HG02852 (cell line): Measurements from ENCODE around the gene SYCE1L.
"Not testable (repeated sequence)": the region's sequence is repeated elsewhere in the genome, so short reads cannot be mapped to it uniquely, and the experiment has no call there.

Experiments used
- ATAC-seq: cut with Tn5 transposase; IDR thresholded peaks from one replicate; pipeline ENCODE4 v1.9.1; 2021; ENCODE audit warnings: mild to moderate bottlenecking, moderate library complexity; ENCODE audit not compliant: unreplicated experiment

SYCE1L gene

DNA sequence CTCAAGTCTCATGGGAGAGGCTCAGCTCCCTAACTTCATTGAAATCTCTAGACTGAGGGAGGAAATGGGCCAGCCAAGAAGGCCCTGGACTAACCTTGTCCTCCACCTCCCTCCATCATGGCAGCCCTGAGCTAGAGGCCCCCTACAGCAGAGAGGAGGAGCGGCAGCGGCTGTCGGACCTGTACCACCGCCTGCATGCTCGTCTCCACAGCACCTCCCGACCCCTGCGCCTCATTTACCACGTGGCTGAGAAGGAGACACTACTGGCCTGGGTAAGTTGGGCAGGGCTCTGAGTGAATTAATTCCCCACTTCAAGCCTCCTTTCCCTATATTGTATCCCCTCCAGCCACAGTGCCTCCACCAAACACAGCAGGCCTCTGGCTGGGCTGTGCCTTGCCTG, 3.8 kb upstream of the SYCE1L start:
- no peak for ATAC-seq

DNA sequence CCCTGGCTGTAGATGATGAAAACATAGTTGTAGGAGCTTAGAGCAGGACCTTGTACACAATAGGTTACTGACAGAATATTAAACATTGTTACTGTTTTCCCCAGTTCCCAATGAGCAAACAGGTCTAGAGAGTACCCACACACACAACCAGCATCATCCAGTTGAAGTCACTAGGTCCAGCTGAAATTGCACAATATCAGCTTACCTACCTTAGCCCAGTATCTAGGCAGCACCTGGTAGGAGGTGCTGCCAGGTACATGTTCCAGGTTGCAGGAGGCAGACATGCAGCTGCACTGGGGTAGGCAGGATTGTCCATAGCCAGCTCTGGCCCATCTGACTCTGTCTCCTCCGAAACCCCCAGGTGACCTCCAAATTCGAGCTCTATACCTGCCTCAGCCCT, 1.5 kb upstream of the SYCE1L start:
- ATAC-seq, result no peak

DNA sequence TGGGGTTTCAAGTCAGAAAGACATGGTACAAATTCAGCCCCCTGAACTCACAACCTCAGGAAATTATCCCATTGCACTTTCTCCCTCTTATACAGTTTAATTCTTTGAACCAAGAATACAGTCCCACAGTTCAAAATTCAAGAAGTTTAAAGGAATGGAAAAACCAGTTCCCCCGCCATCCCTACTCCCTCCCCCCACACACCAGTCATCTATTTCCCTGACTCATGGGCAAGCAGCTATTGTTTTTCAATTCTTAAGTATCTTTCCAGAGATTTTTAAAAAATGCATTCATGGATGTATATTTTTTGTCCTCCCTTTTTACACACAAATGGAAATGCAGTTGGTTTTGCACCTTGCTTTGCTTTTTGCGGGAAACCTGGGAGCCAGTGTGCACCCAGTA, 7.3 kb downstream of the SYCE1L start:
- ATAC-seq, result no peak

DNA sequence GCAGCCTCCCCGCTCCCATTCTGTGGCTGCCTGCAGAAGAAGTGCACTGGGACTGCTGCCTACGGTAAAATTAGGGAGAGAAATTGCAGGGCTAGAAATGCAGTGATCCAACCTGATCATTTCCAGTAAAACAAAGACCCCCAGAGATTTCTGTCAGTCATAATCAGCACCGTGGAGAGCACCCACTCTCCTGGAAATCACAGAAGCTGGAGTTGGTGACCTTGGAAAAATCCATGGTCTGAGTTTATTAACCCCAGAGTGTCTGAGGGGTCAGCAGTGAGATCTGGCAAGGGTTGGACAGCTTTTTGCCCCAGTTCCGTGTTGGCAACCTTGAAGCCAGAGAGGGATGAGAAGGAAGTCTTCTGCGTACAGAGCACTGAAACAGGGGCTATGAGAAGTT, 7.8 kb downstream of the SYCE1L start:
- ATAC-seq, result no peak

DNA sequence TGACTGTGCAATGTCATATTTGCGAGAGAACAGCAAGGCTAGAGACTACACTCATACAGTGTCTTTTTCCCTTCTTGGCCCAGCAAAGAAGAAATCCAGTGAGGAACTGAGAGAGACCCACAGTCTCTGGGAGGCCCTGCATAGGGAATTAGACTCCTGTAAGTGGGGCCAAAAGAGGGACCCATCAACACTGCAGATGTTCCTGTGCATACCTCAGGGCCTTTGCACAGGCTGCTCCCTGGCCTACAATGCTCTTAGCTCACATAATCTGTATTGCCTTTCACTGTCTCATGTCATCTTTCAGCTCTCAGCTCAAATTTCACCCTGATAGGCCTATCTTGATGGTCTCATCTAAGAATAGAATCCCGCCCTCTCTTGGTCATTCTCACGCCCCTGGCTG, 9.2 kb downstream of the SYCE1L start:
- ATAC-seq, result no peak

DNA sequence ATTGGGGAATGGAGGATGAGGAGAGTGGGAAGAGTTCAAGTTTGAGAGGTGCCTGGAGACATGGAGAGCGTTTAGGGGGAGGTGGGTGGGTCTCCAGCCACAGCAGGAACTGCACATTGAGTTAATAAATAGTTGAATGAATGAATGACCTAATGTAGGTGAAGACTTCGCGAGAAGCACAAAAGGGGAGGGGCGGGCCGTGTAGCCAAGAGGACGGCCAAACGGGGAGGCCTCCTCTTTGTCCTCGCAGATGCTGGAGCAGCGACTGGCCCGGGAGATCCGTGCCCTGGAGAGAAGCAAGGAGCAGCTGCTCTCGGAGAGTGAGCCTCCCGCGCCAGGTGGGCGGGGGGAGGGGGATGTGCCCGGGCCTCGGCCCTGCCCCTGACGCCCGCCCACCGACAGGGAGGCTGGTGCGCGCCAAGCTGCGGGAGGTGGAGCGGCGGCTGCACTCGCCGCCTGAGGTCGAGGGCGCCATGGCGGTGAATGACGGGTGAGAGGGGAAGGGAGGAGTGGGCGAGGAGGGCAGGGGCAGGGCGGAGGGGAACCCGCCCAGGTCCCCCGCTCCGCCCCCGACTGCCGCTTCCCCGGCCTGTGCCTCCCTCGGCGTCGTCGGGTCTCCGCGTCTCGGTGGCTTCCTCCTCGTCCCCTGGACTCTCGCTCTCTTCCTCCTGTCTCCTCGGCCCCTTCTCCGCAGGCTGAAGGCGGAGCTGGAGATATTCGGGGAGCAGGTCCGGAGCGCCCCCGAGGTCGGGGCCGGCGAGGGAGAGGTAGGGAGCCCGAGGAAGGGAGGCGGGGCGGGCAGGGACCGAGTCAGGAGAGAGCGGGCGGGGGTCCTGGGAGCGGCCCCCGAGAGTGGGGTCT, 12.9 kb downstream of the SYCE1L start:
- peak; percentile 64 for ATAC-seq

DNA sequence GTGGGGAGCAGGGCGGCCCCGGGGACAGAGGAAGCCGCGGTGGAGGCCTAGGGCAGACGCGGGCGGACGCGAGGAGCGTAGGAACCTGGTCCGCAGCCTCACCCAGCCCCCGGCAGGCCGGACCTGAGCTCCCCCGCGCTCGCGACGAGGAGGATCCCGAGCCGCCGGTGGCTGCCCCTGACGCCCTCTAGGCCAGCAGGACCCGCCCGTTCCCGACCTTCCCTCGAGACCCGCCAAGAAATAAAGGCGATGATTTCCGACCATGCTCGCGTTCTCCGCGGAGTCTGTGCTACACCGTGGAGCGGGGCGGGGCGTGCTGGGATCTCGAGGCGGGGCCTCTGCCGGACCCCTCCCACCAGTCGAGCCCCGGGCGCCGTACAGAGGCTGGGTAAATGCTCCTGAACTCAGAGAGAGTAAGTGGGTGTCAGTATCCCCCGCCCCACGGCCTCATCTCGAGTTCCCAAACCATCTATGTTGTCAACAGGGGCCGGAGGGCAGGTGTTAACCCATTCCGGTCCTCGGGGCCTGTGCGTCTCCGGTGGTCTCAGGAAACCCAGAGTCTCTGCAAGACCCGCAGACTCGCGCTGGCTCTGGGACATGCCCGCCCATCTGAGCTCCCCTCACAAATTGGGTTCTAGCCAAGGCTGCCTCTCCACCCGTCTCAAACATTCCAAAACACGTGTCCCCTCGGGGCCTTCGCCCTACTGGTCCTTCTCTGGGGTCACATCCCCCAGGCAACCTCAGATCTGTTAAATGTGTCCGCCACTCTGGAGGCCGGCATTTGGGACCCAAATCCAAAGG, 13.7 kb downstream of the SYCE1L start:
- peak; percentile 77 for ATAC-seq

DNA sequence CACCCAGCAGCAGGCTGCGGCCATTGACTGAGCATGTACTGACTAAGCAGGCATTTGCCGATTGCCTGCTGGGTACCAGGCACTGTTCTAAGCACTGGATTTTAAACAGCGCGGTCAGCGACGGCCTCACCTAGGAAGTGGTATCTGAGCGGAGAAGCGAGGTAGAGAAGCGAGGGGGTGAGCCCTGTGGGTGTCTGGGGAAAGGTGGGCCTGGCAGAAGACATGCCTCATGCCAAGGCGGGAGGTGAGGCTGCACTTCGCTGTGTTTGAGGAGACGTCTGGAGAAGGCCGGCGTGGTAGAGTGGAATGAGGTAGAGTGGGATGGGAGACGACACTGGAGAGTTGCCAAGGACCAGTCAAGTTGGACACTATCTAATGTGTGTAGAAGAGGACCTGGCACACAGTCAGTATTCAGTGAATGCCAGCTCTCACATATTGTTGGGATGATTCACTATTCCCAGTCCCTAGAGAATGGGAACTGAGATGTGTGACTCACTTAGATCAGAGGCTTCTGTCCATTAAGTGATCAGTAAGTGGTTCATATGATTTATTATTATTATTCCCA, 14.4 kb downstream of the SYCE1L start:
- ATAC-seq, result no peak

DNA sequence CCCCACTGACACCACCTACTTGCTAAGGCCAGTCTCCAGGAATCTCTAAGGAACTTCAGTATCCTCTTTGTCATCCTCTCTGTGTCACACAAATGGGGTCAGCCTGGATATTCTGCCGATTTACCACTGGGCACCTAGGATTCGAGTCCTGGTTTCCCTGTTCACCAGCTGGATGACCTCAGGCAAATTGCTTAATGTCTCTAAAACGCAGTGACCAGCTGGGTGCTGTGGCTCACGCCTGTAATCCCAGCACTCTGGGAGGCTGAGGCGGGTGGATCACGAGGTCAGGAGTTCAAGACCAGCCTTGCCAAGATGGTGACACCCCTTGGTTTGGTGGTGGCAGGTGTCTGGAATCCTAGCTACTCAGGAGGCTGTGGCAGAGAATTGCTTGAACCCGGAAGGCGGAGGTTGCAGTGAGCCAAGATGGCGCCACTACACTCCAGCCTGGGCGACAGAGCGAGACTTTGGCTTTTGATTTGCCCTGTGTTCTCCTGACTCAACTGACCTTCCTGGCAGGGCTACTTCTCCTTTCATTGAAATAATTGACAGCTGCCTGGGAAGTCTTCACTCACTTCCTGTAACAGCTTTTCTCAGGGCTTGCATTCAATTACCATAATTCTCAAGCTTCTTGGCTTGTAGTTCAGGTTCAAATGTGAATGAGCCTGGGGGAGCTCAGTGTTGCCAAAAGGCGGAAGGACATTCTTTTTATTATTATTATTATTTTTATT, 15.4 kb downstream of the SYCE1L start:
- no peak for ATAC-seq

DNA sequence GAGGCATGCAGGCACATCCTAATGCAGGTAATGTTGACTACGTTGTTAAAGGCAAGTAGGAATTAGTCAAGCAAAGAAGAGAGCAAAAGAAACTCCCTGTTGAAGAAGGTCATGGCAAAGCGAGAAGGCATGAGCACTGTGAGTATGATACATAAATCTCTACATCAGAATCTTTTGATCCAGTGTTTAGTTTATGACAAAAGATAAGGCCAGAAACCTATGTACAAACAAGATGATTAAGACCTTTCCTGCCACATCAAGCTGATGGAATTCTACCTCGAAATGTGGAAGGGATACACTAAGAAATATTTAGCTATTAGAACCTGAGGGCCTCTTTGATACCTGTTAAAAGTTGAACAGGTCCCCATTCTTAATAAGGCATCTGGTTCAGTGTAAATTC, 20.2 kb downstream of the SYCE1L start:
- ATAC-seq, result no peak

DNA sequence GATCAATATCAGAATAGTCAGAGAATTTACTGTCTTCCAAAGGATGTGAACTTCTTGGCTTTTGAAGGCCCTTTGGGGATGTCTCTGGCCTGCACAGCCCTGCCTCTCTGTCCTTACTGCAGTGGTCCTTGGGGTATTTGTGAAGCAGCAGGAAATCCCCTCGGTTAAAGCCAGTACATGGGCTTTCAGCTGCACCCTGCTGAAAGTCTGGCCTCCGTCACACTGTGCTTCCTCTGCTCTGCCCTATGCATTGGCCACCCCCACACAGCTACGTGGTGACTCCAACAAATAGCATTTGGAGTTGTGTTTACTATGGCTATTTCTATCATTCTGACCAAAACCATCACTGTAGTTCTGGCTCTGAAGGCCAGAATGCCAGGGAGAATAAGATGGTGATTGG, 21.2 kb downstream of the SYCE1L start:
- ATAC-seq, result peak; percentile 88

DNA sequence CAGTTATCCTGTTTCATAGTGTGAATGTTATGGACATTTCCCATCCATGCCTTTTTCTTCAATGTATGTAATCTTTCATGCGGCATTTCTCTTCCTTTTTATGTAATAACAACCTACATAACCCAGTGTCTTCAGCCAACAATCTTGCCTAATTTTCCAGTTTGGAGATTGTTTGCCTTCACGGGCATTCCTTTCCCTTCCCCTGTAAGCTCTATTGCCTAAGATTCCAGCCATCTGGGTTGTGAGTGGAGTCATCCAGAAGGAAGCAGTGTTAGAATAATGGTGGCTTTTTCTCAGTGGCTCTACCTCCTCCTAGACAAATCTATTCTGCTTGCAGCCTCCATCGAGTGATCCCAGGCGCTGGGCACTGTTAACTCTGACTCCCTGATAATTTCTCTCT, 22.3 kb downstream of the SYCE1L start:
- ATAC-seq, result no peak

DNA sequence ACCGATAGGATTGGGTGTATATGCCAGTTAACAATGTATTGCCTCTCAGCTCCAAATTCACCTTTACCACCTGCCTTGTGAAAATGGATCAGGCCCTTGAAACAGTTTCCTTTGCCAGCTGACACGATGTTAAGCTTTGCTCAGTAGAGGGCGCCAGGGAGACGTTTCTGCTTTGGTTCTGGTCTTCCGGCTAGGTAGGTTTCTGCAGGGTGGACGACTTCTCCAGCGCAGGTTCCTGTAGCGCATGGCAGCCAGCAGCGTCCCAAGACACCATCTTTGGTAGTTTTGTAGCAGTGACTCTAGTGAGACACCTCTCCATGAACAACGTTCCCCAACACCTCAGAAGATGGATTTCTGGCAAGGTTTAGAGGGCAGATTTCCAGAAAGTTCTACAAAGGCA, 24.0 kb downstream of the SYCE1L start:
- ATAC-seq, result no peak

DNA sequence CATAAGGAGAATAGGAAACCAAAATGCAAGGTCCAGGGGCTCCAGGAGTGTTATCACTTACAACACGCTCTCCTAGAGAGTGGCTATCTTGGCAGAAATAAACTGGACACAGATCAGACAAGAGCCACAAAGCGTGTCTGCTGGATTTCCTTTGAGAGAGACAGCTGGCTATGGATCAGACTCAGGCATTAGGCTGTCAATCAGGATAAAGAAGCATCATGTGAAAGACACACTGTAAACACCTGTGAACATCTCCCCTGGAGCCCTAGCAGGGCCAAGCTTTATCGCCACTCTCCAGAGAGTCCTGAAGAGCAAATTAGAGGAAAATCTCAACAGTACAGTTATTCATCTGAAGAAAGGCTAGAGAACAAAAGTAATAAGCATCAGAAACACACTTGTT, 26.0 kb downstream of the SYCE1L start:
- ATAC-seq, result no peak

DNA sequence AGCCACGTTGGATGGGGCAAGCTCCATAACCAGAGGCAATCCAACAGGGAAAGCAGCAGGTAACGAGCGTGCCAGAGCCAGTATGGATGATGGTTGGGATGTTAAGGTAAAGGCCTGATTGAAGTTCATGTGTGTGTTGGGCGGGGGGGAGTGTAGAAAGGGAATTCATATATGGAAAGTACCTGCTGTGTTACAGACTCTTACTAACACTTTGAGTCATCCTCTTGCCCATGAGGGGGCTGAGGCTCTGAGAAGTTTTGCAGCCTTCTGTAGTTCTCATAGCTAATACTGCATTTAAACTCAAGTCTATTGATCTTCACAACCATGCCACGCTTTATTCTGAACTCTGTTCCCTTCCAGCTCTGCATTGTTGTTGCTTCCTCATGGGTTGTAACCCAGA, 28.5 kb downstream of the SYCE1L start:
- peak; percentile 97 for ATAC-seq

DNA sequence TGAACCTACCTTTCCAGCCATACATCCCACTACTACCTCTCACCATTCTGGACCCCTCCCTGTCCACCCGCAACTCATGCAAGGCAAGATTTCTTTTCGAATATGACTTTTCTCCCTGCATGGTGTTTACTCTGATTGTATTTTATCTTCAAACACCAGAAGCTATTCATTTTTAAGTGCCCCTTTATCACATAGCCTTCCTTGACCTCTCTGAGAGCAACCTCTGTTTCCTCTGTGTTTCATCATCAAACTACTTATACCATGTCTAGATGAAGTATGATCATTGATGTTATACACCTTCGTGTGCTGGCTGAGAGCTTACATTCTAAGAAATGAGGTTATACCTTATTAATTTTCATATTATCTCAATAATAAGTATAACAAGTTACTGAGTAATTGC, 31.8 kb downstream of the SYCE1L start:
- ATAC-seq, result no peak

DNA sequence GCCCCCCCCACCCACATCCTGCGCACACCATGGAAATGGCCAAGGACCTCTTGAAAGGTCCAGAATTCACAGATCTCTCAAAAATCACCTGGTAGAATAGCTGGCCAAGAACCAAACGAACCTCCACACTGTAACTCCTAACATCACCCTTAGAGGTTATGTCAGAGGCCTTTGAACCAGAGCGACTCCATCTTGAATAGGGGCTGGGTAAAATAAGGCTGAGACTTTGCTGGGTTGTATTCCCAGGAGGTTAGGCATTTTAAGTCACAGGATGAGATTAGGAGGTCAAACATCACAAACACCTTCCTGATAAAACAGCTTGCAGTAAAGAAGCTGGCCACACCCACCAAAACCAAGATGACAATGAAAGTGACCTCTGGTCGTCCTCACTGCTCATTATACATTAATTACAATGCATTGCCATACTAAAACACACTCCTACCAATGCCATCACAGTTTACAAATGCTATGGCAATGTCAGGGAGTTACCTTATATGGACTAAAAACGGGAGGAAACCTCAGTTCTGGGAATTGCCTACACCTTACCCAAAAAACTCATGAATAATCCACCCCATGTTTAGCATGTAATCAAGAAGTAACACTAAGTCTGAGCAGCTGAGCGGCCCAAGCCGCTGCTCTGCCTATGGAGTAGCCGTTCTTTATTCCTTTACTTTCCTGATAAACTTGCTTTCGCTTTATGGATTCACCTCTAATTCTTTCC, 34.8 kb downstream of the SYCE1L start:
- ATAC-seq, result no peak

DNA sequence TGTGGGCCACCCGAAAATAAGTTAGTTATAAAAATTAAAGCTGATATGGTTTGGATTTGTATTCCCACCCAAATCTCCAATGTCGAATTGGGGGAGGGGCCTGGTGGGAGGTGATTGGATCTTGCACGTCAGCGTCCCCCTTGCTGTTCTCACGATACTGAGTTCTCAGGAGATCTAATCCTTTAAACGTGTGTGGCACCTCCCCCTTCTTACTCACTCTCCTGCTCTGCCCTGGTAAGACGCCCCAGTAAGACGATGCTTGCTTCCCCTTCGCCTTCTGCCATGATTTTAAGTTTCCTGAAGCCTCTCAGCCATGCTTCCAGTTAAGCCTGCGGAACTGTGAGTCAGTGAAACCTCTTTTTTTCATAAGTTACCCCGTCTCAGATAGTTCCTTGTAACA, 35.4 kb downstream of the SYCE1L start:
- no peak for ATAC-seq

DNA sequence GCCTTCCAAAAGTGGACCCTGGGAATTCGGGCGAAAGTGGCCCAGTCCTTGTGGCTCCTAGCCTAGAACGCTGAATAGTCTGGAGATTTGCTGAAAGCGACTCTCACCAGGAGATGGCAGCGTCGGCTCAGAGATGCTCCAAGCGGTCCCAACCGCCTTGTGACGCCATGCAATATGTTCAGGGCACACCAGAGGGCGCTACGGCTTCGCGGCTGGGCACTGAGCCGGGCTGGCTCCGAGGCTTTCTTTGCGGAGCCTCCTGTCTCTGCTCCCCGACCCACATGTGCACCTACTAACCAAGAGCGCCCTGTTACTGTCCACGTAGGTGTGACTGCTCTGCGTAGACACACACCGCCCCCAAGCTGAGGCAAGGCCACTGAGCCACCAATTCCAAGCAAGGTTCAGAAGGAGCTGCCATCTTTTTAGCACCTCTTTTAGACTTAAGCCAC, 36.9 kb downstream of the SYCE1L start:
- ATAC-seq, result peak; percentile 98

DNA sequence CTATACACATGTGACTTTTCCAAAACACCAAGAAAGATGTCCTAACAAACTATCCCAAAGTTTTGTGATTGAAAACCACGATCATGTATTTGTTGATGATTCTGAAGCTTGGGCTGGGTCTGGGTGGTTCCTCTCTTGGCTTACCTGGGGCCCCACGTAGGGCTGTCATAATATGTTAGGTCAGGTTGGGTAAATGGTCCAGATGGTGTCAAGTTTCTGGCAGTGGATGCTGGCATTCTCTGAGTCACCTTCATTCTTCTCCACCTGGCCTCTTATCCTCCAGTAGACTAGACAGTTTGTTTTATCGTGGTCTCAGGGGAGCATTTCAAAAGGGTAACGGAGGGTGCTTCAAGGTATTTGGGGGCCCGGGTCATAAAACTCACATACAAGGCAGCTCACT, 39.4 kb downstream of the SYCE1L start:
- ATAC-seq, result no peak

DNA sequence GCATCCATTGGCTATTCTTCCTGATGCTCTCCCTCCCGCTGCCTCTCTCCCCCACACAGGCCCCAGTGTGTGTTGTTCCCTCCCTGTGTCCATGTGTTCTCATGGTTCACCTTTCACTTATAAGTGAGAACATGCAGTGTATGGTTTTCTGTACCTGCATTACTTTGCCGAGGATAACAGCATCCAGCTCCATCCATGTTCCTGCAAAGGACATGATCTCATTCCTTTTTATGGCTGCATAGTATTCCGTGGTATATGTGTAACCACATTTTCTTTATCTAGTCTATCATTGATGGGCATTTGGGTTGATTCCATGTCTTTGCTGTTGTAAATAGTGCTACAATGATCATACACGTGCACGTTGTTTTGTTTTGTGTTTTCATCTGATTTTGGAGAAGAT, 43.3 kb downstream of the SYCE1L start:
- ATAC-seq, result not testable (repeated sequence)
